GM23248 (cell line): Measurements from ENCODE around the gene GLRX5. TPM values are rescaled to one million over a fixed set of nuclear protein-coding genes. Genes with fewer than 3 reads are reported as not detected.

Experiments
- DNase-seq: peaks from one replicate; pipeline ENCODE4 v3.0.0-alpha.2; 2015
- H2AFZ ChIP-seq: fragments of 200-600 bp; sonication (generic); 2 replicates; pipeline ENCODE4 v1.6.1; 2016; ENCODE audit warnings: antibody characterized with exemption
- H3F3A ChIP-seq: fragments of 200-600 bp; sonication (generic); 2 replicates; pipeline ENCODE4 v1.6.1; 2016; ENCODE audit warnings: mild to moderate bottlenecking, antibody characterized with exemption, mixed run types; ENCODE audit not compliant: insufficient read depth
- H3K27ac ChIP-seq: fragments of 200-600 bp; sonication (generic); 2 replicates; pipeline ENCODE4 v1.5.1; 2016; ENCODE audit warnings: mild to moderate bottlenecking
- H3K27me3 ChIP-seq: fragments of 200-600 bp; sonication (generic); replicated peaks from 2 replicates; pipeline ENCODE4 v1.6.1; 2016; ENCODE audit warnings: mild to moderate bottlenecking; ENCODE audit not compliant: insufficient read depth
- H3K36me3 ChIP-seq: fragments of 200-600 bp; sonication (generic); 2 replicates; pipeline ENCODE4 v1.6.1; 2016; ENCODE audit warnings: low read depth, mild to moderate bottlenecking
- H3K4me1 ChIP-seq: fragments of 200-600 bp; sonication (generic); 2 replicates; pipeline ENCODE4 v1.6.1; 2016; ENCODE audit warnings: mild to moderate bottlenecking; ENCODE audit not compliant: insufficient read depth
- H3K4me2 ChIP-seq: fragments of 200-600 bp; sonication (generic); one replicate; pipeline ENCODE4 v1.6.1; 2016; ENCODE audit warnings: mild to moderate bottlenecking; ENCODE audit not compliant: unreplicated experiment
- H3K4me3 ChIP-seq: fragments of 200-600 bp; sonication (generic); 2 replicates; pipeline ENCODE4 v1.5.1; 2016; ENCODE audit warnings: mild to moderate bottlenecking
- H3K79me2 ChIP-seq: fragments of 200-600 bp; sonication (generic); 2 replicates; pipeline ENCODE4 v1.6.1; 2016; ENCODE audit warnings: mild to moderate bottlenecking; ENCODE audit not compliant: insufficient read depth
- H3K9ac ChIP-seq: fragments of 200-600 bp; sonication (generic); 2 replicates; pipeline ENCODE4 v1.6.1; 2016; ENCODE audit warnings: mild to moderate bottlenecking
- H3K9me2 ChIP-seq: fragments of 200-600 bp; sonication (generic); 2 replicates; pipeline ENCODE4 v1.6.1; 2016; ENCODE audit warnings: mixed run types, mild to moderate bottlenecking, moderate library complexity; ENCODE audit not compliant: insufficient read depth
- H3K9me3 ChIP-seq: fragments of 200-600 bp; sonication (generic); one replicate; pipeline ENCODE4 v1.6.1; 2017; ENCODE audit warnings: low read depth
- H4K20me1 ChIP-seq: fragments of 200-600 bp; sonication (generic); 2 replicates; pipeline ENCODE4 v1.6.0; 2016; ENCODE audit not compliant: insufficient read depth
- EZH2 ChIP-seq: fragments of 200-600 bp; sonication (generic); IDR thresholded peaks from 2 replicates; pipeline ENCODE4 v1.6.1; 2018; ENCODE audit warnings: antibody characterized with exemption, mild to moderate bottlenecking; ENCODE audit not compliant: insufficient read depth, poor library complexity, severe bottlenecking
- EZH2phosphoT487 ChIP-seq: fragments of 200-600 bp; sonication (generic); IDR thresholded peaks from 2 replicates; pipeline ENCODE4 v1.6.1; 2018; ENCODE audit warnings: antibody characterized with exemption, moderate library complexity, mild to moderate bottlenecking, low read depth; ENCODE audit not compliant: insufficient read depth
- WGBS, 2 experiments: methylation state at CpG; one replicate each; pipeline ENCODE4 v1.1.6; 2015 to 2017; ENCODE audit warnings: low lambda C conversion rate in 2 of 2, low coverage in 1 of 2; ENCODE audit errors: missing lambda C conversion rate in 2 of 2; 5-methylcytosine and 5-hydroxymethylcytosine counted together
- in situ Hi-C: fragments of 300-500 bp; cut with MboI; formaldehyde crosslinking; loops from 2 replicates; pipeline ENCODE4 v1.15.0; 2020
- polyA plus RNA-seq: library from polyadenylated mRNA; unstranded; fragments of >200 nt; fragmentation: Nextera tagmentation; extraction: Ambion mirVana; gene quantifications from 2 replicates; pipeline ENCODE4 v1.2.1, GENCODE V29; 2016
- total RNA-seq: library from RNA; depleted of rRNA; stranded (reverse); fragments of >200 nt; shearing (Covaris generic); gene quantifications from 2 replicates; pipeline ENCODE4 v1.2.3, GENCODE V29; 2014

The GLRX5 gene
- total and polyA plus RNA-seq, 2 experiments from 2014 or later: 38.6 to 48.7 TPM

DNA sequence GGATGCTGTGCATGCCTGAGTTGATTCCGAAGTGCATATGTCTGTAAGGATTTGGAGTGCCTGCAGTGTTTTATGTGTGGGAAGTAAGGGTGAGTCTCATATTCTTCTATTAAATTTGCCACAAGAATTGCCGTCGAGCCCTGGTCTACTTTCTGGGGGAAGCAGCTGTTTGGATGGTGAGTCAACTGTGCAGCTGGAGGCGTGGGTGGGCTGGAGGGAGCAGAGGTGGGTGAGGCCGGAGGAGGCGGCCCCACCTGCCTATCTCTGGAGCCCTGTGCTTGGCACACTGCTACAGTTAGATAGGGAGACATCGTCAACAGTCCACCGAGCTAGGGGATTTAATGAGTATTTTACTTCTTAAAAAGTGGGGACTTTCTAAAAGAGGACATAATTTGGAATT is 9.7 kb downstream of the GLRX5 start:
- Histone ChIP-seq H3K9me3 (no peaks in the 10 kb centered on the region), H3K36me3 (peaks cover 3% of the 10 kb centered on the region; the same call in 1 of the 2 replicates), H3F3A (peaks cover 19% of the 10 kb centered on the region), H2AFZ (no peak overlapping the region), H3K4me1 (peaks cover 13% of the 10 kb centered on the region), H3K4me2 (no peak overlapping the region), H3K9ac (no peak overlapping the region), H3K27ac (no peak overlapping the region), H4K20me1 (peaks cover 11% of the 10 kb centered on the region; the same call in 1 of the 2 replicates), H3K4me3 (no peak overlapping the region), H3K9me2 (no peaks in the 10 kb centered on the region), H3K79me2 (peaks cover 53% of the 10 kb centered on the region), H3K27me3 (no peaks in the 10 kb centered on the region)
- in situ Hi-C loops: loop anchor here (25.0 kb wide), 1 partner anchor 743 kb away; no protein-coding TSS in a partner anchor
- TF ChIP-seq EZH2 (no peak), EZH2phosphoT487 (no peak)
- DNase-seq: no peak
- 78 to 81% methylated on average over 8 of the region's 8 CpGs for WGBS, 2 experiments

- Histone ChIP-seq H3K36me3 (peaks cover 3% of the 10 kb centered on the region; the same call in 1 of the 2 replicates), H3K79me2 (peaks cover 42% of the 10 kb centered on the region), H4K20me1 (peaks cover 4% of the 10 kb centered on the region; the same call in 1 of the 2 replicates), H3K4me3 (no peak overlapping the region), H3K9me3 (no peaks in the 10 kb centered on the region), H3K27me3 (no peaks in the 10 kb centered on the region), H3F3A (peaks cover 19% of the 10 kb centered on the region), H3K4me2 (no peak overlapping the region), H3K4me1 (peaks cover 13% of the 10 kb centered on the region), H3K9me2 (no peaks in the 10 kb centered on the region), H3K9ac (no peak overlapping the region), H2AFZ (no peak overlapping the region), H3K27ac (peak overlapping the region; percentile 33; the same call in 1 of the 2 replicates)
- in situ Hi-C loops: loop anchor here (25.0 kb wide), 1 partner anchor 742 kb away; no protein-coding TSS in a partner anchor
- TF ChIP-seq EZH2: no peak
- TF ChIP-seq EZH2phosphoT487: no peak
- 60 to 62% methylated on average over 5 of the region's 5 CpGs for WGBS, 2 experiments
- peak; percentile 89 for DNase-seq
Measured at GRCh38 chr14:95545515-95546168, 10.8 kb downstream of the GLRX5 start.

DNA sequence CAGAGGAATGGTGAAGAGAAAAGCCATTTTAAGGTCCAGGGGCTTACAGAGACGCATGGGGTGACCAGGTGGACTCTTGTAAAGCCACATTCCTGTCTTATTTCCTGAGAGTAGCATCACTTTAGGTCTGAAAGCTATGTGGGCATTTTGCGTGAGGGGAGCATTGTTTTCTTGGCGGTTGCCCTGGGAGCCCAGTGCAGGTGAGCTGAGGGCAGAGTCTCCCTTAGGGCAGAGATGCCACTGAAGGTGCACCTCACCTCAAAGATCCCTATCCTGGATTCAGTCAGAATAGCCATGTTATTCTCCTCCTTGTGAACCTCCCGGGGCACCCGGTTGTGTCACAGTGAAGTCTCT is 12.4 kb downstream of the GLRX5 start:
- H3K79me2 ChIP-seq: peaks cover 26% of the 10 kb centered on the region
- H3K27me3 ChIP-seq: no peaks in the 10 kb centered on the region
- H3K27ac ChIP-seq: no peak overlapping the region
- H3K9ac ChIP-seq: no peak overlapping the region
- TF ChIP-seq EZH2phosphoT487 (no peak), EZH2 (no peak)
- H3K9me2 ChIP-seq: no peaks in the 10 kb centered on the region
- peaks cover 3% of the 10 kb centered on the region; the same call in 1 of the 2 replicates for H3K36me3 ChIP-seq
- in situ Hi-C loops: loop anchor here (25.0 kb wide), 1 partner anchor 740 kb away; no protein-coding TSS in a partner anchor
- WGBS, 2 experiments: 86 to 89% methylated on average over 5 of the region's 5 CpGs
- no peak for DNase-seq
- H3F3A ChIP-seq: peaks cover 19% of the 10 kb centered on the region
- H3K4me3 ChIP-seq: no peak overlapping the region
- no peak overlapping the region for H3K4me2 ChIP-seq
- no peaks in the 10 kb centered on the region for H3K9me3 ChIP-seq
- H3K4me1 ChIP-seq: peaks cover 13% of the 10 kb centered on the region
- no peaks in the 10 kb centered on the region for H4K20me1 ChIP-seq
- H2AFZ ChIP-seq: no peak overlapping the region

DNA sequence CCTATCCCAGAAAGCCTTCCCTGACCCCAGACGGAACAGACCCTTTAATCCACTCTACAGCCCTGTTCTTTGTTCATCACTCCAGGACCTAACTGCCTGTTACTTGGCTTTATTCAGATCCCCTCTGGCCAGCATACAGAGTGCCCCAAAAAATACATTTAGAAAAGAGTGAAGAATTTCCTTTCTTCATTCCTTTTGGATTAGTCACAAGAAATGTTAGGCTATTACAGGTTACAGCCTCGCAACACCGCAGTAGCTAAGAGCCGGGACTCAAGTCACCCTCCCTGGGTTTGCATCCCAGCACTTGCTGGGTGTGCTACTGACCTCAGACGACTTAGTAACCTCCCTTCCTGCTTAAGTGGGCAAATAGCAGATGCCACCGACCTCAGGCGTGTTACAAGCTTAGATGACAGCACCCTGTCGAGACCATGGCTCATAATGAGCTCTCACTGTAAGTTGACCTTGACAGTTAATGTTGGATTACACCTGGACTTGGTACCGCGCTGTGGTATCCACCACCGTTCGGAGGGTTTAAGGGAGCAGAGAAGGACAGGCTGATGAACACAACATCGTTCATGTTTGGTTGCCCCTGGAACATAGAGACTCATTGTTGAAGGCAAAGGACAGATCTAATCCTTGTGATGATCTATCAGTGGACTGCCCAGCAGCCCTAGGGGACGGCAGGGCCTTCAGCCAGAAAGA is 12.9 kb downstream of the GLRX5 start:
- H3K4me3 ChIP-seq: no peak overlapping the region

More for the DNA sequence above, 12.9 kb downstream of the GLRX5 start:
- Histone ChIP-seq H3K4me1 (peaks cover 13% of the 10 kb centered on the region), H4K20me1 (no peaks in the 10 kb centered on the region), H3K27me3 (no peaks in the 10 kb centered on the region), H3K27ac (no peak overlapping the region), H3K9me3 (no peaks in the 10 kb centered on the region), H3K36me3 (peaks cover 3% of the 10 kb centered on the region; the same call in 1 of the 2 replicates), H3K9me2 (no peaks in the 10 kb centered on the region), H3K4me2 (no peak overlapping the region), H3K79me2 (peaks cover 21% of the 10 kb centered on the region), H2AFZ (no peak overlapping the region), H3K9ac (no peak overlapping the region), H3F3A (peaks cover 19% of the 10 kb centered on the region)
- TF ChIP-seq EZH2phosphoT487: no peak
- no peak for TF ChIP-seq EZH2
- 83% methylated on average over 14 of the region's 14 CpGs for WGBS, 2 experiments
- in situ Hi-C loops: loop anchor here (25.0 kb wide), 1 partner anchor 740 kb away; no protein-coding TSS in a partner anchor
- DNase-seq: peak; percentile 39
